ENCODE results near the gene TRIM2. TPM values are rescaled to one million over a fixed set of nuclear protein-coding genes. Genes with fewer than 3 reads are reported as not detected.

Gene TRIM2
- total RNA-seq, 1 experiment from 2014 or later, result 93.2 TPM

DNA sequence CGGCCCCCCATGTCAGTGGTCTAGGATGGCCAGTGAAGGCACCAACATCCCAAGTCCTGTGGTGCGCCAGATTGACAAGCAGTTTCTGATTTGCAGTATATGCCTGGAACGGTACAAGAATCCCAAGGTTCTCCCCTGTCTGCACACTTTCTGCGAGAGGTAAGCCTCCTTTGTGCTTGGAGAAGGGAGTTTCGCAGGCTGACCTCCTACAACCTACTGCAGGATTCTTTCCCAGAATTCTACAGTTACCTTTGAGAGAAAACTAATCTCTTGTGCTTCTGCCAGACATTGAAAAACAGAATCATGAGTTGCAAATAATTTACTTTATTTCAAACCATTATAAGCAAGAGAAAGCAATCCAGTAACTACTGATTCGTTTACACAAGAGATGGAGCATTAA lies 66.1 kb downstream of the TRIM2 start:
- POLR2A ChIA-PET (ENCODE audit: low non-redundant PET), result no interaction called here
- no peak for TF ChIP-seq EZH2 (IDR thresholded peaks at IDR 0.05; ENCODE audit: borderline replicate concordance, low read depth, low read length, poor library complexity, severe bottlenecking)
- no TSS peak for BruUV-seq (replicated peaks)
- Histone ChIP-seq H3K9me3 (ENCODE audit: low read depth, low read length, poor library complexity, severe bottlenecking) (no peaks in the 10 kb centered on the region), H3K27ac (ENCODE audit: low read depth, low read length, poor library complexity, severe bottlenecking) (peak overlapping the region; percentile 33), H3K36me3 (ENCODE audit: insufficient read depth, low read length, poor library complexity, severe bottlenecking) (peaks cover 6% of the 10 kb centered on the region), H3K4me1 (ENCODE audit: insufficient read depth, low read length, poor library complexity, severe bottlenecking) (peaks cover 18% of the 10 kb centered on the region), H3K4me3 (ENCODE audit: low read depth, low read length, poor library complexity, severe bottlenecking) (no peak overlapping the region), H3K27me3 (replicated peaks; ENCODE audit: insufficient read depth, low read depth, low read length, poor library complexity) (no peaks in the 10 kb centered on the region)
- CTCF ChIA-PET, result no interaction called here
- intact Hi-C loops (cut with micrococcal nuclease; ENCODE audit: unreplicated experiment), result no loop called here
- no peak for DNase-seq (ENCODE audit: low spot score)

DNA sequence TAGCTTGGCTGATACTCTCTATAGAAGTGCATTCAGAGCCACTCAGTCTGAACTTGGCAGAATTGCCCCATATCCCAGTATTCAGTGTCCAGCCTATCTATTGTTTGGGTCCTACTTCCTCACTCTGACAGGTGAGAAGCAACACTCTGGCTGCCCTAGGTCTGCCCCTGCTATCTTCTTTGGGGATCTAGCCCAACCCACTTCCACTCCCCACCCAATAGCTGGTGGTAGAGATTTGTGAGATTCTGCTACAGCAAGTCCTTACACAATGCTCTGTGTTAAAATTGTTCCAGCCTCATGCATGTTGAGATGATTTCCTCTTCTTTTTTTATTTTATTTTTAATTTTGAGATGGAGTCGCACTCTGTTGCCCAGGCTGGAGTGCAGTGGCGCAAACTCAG lies 67.6 kb downstream of the TRIM2 start:
- H3K27me3 ChIP-seq (replicated peaks; ENCODE audit: insufficient read depth, low read depth, low read length, poor library complexity), result no peaks in the 10 kb centered on the region
- no peak for DNase-seq (ENCODE audit: low spot score)
- H3K9me3 ChIP-seq (ENCODE audit: low read depth, low read length, poor library complexity, severe bottlenecking), result no peaks in the 10 kb centered on the region
- intact Hi-C loops (cut with micrococcal nuclease; ENCODE audit: unreplicated experiment), result no loop called here
- CTCF ChIA-PET, result no interaction called here
- H3K27ac ChIP-seq (ENCODE audit: low read depth, low read length, poor library complexity, severe bottlenecking), result no peak overlapping the region
- peaks cover 19% of the 10 kb centered on the region for H3K36me3 ChIP-seq (ENCODE audit: insufficient read depth, low read length, poor library complexity, severe bottlenecking)
- H3K4me3 ChIP-seq (ENCODE audit: low read depth, low read length, poor library complexity, severe bottlenecking), result no peak overlapping the region
- TF ChIP-seq, protein P1, sequence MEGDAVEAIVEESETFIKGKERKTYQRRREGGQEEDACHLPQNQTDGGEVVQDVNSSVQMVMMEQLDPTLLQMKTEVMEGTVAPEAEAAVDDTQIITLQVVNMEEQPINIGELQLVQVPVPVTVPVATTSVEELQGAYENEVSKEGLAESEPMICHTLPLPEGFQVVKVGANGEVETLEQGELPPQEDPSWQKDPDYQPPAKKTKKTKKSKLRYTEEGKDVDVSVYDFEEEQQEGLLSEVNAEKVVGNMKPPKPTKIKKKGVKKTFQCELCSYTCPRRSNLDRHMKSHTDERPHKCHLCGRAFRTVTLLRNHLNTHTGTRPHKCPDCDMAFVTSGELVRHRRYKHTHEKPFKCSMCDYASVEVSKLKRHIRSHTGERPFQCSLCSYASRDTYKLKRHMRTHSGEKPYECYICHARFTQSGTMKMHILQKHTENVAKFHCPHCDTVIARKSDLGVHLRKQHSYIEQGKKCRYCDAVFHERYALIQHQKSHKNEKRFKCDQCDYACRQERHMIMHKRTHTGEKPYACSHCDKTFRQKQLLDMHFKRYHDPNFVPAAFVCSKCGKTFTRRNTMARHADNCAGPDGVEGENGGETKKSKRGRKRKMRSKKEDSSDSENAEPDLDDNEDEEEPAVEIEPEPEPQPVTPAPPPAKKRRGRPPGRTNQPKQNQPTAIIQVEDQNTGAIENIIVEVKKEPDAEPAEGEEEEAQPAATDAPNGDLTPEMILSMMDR (conservative IDR thresholded peaks at IDR 0.05; ENCODE audit: low read depth, low read length), result no peak
- TF ChIP-seq EZH2 (IDR thresholded peaks at IDR 0.05; ENCODE audit: borderline replicate concordance, low read depth, low read length, poor library complexity, severe bottlenecking), result no peak
- POLR2A ChIA-PET (ENCODE audit: low non-redundant PET), result no interaction called here
- H3K4me1 ChIP-seq (ENCODE audit: insufficient read depth, low read length, poor library complexity, severe bottlenecking), result peaks cover 18% of the 10 kb centered on the region
- BruUV-seq (replicated peaks), result no TSS peak

DNA sequence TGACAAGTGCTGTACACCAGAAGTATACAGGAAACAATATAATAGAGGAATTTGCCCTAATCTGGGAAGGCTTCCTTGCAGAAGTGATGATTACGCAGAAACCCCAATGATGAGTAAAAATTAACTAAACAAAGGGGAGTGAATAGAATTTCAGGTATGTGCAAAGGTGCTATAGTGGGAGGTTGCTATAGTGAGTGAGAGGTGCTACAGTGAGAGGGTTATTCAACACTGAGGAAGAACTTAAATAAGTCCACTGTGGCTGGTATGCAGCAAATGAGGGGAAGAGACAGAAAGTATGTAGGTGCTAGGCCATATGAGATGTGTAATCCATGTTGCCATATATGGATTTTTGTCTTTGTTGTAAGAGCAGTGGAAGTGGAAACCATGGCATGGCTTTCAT lies 69.5 kb downstream of the TRIM2 start:
- Histone ChIP-seq H3K4me1 (ENCODE audit: insufficient read depth, low read length, poor library complexity, severe bottlenecking) (peaks cover 14% of the 10 kb centered on the region), H3K27ac (ENCODE audit: low read depth, low read length, poor library complexity, severe bottlenecking) (no peak overlapping the region), H3K4me3 (ENCODE audit: low read depth, low read length, poor library complexity, severe bottlenecking) (no peak overlapping the region), H3K36me3 (ENCODE audit: insufficient read depth, low read length, poor library complexity, severe bottlenecking) (peaks cover 26% of the 10 kb centered on the region), H3K9me3 (ENCODE audit: low read depth, low read length, poor library complexity, severe bottlenecking) (no peaks in the 10 kb centered on the region), H3K27me3 (replicated peaks; ENCODE audit: insufficient read depth, low read depth, low read length, poor library complexity) (no peaks in the 10 kb centered on the region)
- no TSS peak for BruUV-seq (replicated peaks)
- ChIA-PET POLR2A (ENCODE audit: low non-redundant PET) (no interaction called here), CTCF (no interaction called here)
- DNase-seq (ENCODE audit: low spot score), result no peak
- intact Hi-C loops (cut with micrococcal nuclease; ENCODE audit: unreplicated experiment), result no loop called here
- TF ChIP-seq, protein P1 (conservative IDR thresholded peaks at IDR 0.05; ENCODE audit: low read depth, low read length), result no peak
- no peak for TF ChIP-seq EZH2 (IDR thresholded peaks at IDR 0.05; ENCODE audit: borderline replicate concordance, low read depth, low read length, poor library complexity, severe bottlenecking)

DNA sequence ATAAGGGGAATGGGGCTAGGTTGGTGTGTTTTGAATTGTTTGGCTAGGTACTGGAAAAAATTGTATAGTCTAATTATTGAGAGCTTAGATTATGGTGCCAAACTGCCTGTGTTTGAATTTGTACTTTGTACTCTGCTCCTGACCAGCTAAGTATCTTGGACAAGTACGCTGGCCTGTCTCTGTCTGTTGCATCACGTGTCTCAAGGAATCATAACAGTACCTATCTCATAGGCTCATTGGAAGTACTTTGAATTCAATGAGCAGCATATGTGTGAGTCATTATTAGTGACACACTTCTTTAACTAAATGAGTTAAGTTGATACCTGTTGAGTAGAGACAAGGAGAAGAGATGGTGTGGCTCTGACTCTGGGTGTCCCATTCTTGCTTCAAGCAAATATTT lies 70.7 kb downstream of the TRIM2 start:
- Histone ChIP-seq H3K27me3 (replicated peaks; ENCODE audit: insufficient read depth, low read depth, low read length, poor library complexity) (no peaks in the 10 kb centered on the region), H3K4me3 (ENCODE audit: low read depth, low read length, poor library complexity, severe bottlenecking) (no peak overlapping the region), H3K27ac (ENCODE audit: low read depth, low read length, poor library complexity, severe bottlenecking) (no peak overlapping the region), H3K9me3 (ENCODE audit: low read depth, low read length, poor library complexity, severe bottlenecking) (no peaks in the 10 kb centered on the region), H3K4me1 (ENCODE audit: insufficient read depth, low read length, poor library complexity, severe bottlenecking) (peaks cover 5% of the 10 kb centered on the region), H3K36me3 (ENCODE audit: insufficient read depth, low read length, poor library complexity, severe bottlenecking) (peaks cover 26% of the 10 kb centered on the region)
- TF ChIP-seq EZH2 (IDR thresholded peaks at IDR 0.05; ENCODE audit: borderline replicate concordance, low read depth, low read length, poor library complexity, severe bottlenecking), result no peak
- TF ChIP-seq, protein P1 (conservative IDR thresholded peaks at IDR 0.05; ENCODE audit: low read depth, low read length), result no peak
- BruUV-seq (replicated peaks), result no TSS peak
- CTCF ChIA-PET, result no interaction called here
- POLR2A ChIA-PET (ENCODE audit: low non-redundant PET), result no interaction called here
- DNase-seq (ENCODE audit: low spot score), result no peak
- intact Hi-C loops (cut with micrococcal nuclease; ENCODE audit: unreplicated experiment), result no loop called here

Data from A673 (cell line).